HG03103 (cell line): ENCODE measurements around the gene CIP2A.
A peak's percentile ranks its signal among the peaks of the same experiment; 100 is the strongest.

Experiments used
- ATAC-seq: cut with Tn5 transposase; IDR thresholded peaks from one replicate; pipeline ENCODE4 v1.9.1; 2021; ENCODE audit warnings: low read depth; ENCODE audit not compliant: unreplicated experiment

CIP2A gene

DNA sequence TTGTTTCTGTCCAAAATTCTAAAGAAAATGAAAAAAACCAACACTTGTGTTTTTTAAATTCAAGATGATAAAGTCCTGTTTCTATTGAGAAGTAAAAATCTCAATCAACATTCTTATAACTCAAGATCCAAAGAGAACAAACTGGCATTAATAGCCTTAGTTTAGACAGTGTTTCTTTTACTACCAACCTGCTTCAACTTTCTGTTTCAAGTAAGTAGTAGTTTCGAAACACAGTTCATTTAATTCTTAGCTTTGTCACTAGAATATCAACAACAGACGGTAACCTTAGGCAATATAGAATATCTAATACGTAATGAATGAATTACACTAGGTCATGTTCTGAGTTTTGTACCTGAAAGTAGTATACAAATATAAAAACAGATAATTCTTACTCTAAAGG lies 23.7 kb downstream of the CIP2A start:
- ATAC-seq: no peak

GRCh38 chr3:108564564-108564963 lies 24.7 kb downstream of the CIP2A start:
- ATAC-seq: no peak

DNA sequence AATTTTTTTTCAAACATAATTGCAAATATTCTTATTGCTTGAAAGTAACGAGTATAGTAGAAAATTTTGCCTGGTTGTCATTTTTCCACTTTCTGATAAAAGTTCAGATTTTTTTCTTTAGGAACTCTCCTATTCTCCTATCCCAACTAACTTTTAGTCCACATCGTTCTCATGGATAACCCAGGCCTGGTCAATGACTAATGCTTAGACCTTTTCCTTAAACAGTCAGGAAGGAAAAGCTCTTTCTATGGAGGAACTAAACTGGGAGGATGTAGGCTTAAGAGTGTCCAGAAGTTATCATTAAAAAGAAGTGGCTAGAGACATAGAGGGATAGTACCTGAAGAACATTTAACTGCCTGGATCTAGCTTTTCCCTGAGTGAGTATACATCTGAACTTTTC lies 26.7 kb downstream of the CIP2A start:
- ATAC-seq: no peak

- no peak for ATAC-seq
These were observed 33.2 kb downstream of the CIP2A start for GRCh38 chr3:108555966-108556581.

DNA sequence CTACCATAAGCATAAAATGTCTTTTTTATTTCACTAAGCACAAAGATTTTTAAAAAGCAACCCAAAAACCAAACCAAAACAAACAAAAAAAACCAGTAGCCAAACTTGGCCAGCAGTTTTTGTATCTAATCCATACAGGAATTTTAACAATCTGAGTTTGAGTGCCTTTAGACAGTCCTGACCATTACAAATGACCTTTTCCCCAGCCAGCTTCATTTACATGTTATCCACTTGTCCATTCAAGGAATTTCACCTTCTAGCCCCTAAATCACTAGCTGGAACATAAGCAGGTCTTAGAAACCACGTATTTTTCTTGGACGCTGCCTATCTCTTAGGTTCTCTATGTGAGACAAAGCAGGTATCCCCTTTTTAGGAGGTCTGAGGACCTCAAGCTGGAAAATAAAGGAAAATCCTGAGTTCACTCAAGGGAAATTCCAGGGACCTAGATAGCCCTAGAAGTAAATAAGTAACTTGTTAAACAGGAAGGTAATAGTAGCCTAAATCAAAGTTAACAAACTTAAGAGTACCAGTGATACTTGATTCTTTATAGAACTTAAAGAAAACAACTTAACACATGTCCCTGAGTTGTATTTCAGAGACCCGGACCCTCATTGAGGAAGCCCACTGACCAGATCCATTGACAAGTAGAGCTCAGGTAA lies 34.2 kb downstream of the CIP2A start:
- no peak for ATAC-seq

- no peak for ATAC-seq
These were observed 35.0 kb downstream of the CIP2A start for GRCh38 chr3:108554229-108554628.

DNA sequence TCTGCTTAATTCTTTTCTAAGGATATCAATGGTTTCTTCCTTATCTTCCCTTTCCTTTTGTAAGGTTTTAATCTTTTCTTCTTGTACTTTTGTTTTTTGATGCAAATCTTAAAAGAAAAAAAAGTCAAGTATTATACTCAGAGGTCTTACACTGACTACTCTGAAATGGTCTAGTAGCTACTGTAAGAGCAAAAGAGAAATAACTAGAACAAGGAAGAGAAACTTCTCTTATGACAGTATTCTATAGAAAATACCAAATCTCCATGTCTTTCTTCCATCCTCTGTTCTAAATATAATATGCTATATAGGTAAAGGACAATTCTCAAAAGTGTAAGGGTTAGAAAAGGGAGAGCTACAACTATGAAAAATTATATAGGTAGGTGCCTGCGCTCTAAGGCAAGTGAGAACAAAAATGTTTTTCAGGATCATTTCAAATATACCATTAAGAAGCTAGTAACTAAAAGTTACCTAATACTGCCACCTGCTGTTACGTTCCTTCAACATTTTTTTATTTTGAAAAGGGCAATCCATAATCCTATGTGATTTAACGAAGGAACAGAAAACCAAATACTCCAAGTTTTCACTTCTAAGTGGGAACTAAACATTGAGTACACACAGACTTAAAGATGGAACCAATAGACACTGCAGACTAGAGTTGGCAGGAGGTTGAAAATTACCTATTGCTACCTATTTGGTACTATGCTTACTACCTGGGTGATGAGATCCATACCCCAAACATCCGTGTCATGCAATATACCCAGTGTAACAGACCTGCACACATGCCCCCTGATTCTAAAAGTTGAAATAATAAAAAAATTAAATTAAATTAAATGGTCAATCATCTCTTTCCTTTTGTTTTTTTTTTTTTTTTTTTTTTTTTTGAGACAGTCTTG lies 36.7 kb downstream of the CIP2A start:
- no peak for ATAC-seq

DNA sequence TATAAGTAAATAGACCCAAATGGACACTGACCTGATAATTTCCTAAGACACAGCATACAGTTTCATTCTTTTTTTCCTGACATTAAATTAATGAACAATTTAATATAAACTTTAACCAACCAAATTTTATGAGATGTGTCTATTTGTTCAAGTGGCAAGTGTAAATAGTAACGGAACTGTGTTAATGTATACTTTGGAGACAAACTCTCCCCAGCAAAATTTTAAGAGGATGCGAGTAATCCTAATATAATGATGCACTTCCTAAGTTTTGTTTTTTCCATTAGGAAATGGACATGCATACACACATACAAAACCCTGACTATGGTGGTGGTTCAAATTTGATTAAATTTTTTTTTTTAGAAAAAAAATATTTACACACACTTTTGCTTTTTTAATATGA lies 40.4 kb downstream of the CIP2A start:
- ATAC-seq: no peak

DNA sequence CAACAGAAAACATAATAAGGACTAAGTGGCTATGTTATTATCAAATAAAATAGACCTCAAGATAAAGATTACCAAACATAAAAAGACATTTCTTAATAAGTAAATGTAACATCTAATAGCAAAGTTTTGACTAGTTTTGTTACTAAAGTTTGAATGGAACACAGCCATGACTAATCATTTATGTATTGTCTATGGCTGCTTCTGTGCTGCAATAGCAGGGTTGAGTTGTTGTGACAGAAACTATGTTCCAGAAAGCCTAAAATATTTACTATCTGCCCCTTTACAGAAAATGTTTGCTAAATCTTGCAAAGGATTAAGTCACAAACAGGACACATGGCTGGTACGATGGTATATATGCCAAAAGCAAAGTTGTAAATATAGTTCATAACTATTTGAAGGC lies 40.9 kb downstream of the CIP2A start:
- ATAC-seq: no peak

DNA sequence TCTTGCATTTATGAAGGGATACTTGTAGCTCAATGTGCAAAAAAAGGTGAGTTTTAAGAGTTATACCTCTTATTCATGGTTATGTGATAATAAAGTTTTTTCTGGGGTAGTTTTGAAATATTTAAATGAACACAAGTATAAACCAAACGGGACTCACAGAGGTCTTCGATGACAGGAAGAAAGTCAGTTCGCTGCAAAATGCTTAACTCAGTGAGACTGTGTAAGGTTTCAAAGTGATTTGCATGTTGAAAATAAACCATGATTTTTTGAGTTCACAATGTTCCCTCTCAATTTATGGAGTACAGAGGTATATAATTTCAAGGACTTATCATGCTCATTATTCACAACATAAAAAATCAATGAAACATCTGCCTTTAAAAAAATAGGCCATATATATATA lies 42.5 kb downstream of the CIP2A start:
- peak; percentile 66 for ATAC-seq

DNA sequence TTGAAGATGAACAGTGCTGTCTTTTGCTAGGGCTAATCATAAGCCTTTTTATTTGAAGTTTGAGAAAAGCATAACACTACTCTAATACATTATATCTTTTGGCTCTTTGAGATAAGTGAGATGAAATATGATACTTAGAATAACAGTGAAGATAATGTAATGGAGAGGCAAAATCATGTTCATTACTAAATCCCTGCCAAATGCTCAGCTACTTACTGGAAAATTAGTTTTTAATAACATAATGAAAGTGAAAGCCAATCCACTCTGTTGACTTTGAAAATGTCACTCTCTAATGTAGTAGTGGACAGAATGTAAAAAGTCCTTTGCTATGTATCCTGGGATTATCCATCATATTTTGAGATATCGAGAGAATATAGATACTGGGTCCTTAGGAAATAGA lies 43.0 kb downstream of the CIP2A start:
- ATAC-seq: peak; percentile 35

- ATAC-seq: no peak
These were observed 51.2 kb downstream of the CIP2A start for GRCh38 chr3:108538083-108538482.

DNA sequence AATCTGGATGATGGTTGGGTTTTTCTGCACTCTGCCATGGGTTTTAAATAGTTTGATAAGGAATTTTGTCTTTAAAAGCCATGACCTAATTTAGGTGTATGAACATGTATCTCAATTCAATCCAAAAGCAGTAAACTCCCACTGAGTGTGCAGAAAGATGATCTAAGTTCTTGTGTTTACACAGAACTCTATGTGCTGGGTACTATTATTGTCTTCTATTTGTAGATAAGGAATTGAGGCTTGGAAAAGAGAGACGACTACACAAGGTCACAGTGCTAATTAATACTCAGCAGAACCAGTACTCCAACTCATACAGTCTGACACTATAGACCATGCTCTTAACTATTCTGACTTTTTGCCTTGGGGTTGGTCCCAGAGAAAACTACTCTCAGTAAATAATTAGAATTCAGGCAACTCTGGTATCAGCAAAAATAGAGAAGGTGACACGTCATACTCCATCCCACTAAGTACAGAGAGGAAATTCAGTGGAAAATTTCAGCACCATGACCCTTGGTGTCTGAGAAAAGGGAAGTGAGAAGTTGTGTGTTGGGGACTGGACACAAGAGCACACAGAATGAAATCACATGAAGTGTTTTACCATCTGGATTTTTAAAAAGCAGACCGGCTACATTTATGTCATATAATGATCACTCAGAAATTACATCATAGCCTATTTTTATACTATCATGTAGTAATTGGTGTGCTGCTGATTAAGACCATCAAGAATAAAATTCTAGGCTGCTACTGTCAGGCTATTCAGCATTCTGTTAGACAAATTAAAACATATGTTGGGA lies 60.6 kb downstream of the CIP2A start:
- peak; percentile 95 for ATAC-seq

GRCh38 chr3:108527817-108528216 lies 61.4 kb downstream of the CIP2A start:
- ATAC-seq: no peak

DNA sequence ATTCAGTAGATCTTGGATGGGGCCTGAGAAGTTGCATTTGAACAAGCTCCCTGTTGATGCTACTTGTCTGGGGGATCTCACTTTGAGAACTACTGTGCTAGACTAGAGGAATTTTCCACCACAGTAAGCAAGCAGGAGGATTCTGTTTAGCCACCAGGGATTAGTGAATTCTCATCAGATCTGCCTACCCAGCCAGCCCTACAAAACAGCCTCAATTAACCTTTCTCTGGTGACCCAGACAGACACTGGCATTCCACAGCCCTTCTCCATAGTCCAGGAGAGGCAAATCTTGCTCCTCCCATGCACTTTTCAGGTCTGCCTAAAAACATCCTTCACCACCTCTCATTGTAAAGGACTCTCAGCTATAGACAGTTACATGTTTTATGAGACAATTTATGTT lies 62.1 kb downstream of the CIP2A start:
- ATAC-seq: no peak

GRCh38 chr3:108525971-108526370 lies 63.3 kb downstream of the CIP2A start:
- no peak for ATAC-seq

DNA sequence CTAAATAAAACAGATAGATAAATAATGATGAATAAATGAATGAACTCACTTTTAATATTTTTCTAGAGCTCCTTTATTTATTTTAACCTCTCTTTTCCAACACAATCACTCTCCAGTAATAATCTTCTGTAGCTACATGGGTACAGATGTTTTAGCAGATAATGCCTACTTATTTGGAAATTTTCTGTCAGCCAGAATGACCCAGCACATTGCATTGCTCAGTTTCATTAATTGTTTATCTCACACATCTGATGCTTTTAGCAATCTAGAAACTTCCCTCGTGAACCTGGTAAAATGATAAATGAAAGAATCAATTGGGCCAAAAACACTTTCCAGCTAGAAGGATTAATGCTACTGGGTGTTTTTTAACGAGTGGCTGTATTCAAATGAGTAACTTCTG lies 64.0 kb downstream of the CIP2A start:
- no peak for ATAC-seq

DNA sequence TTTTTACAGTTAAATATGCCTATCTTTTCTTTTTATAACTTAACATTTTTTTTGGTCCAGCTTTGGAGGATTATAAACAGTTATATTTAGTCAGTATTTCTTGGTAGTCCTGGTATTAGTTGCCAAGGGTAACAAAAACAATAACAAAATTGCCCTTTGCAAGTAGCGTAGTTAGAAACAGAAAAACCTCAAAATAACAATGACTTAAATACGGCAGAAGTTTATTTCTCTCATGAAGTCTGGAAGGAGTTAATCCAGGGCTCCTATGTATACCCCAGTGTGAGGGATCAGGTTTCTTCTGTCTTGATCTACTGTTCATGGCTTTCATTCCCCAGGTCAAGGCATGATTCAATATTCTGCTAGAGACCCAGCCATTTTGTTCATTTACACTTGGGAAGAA lies 64.7 kb downstream of the CIP2A start:
- ATAC-seq: no peak

- ATAC-seq: no peak
These were observed 70.3 kb downstream of the CIP2A start for GRCh38 chr3:108518895-108519294.

DNA sequence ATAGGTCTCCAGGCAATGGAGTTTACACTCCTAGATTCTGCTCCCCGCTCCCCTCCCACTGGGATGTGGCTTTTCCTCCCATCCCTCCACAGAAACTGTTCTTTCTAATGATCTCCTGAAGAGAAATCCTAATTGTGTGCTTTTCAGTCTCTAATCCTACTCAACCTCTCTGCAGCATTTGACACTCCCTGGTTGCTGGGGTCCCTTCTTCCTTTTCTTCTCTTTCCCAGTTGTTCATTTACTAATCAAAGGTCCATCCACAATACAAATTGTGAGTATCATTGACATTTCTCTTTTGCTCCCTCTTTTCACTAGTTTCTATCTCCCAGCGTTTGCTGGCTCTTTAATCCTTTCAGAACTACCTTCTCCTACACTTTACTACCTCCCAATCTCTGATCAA lies 72.4 kb downstream of the CIP2A start:
- no peak for ATAC-seq

DNA sequence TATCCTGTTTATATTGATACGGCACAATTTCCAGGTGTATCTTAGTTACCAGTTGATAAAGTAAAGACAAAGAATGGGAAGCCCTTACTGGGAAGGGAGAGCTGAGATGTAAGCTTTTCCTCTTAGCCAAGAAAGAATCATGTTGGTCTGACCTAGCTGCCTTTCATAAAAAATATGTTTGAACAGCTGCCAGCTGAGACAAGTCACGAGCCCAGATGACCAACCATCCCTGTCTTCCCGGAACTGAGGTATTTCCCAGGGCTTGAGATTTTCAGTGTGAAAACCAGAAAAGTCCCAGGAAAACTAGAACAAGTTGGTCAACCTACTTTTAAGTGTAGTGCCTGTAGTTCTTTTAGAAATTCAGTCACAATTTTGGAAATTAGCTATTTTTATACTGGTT lies 75.3 kb downstream of the CIP2A start:
- no peak for ATAC-seq
